ENCODE data around the gene ZBTB1.
A peak's percentile ranks its signal among the peaks of the same experiment; 100 is the strongest.

The ZBTB1 gene, protein sequence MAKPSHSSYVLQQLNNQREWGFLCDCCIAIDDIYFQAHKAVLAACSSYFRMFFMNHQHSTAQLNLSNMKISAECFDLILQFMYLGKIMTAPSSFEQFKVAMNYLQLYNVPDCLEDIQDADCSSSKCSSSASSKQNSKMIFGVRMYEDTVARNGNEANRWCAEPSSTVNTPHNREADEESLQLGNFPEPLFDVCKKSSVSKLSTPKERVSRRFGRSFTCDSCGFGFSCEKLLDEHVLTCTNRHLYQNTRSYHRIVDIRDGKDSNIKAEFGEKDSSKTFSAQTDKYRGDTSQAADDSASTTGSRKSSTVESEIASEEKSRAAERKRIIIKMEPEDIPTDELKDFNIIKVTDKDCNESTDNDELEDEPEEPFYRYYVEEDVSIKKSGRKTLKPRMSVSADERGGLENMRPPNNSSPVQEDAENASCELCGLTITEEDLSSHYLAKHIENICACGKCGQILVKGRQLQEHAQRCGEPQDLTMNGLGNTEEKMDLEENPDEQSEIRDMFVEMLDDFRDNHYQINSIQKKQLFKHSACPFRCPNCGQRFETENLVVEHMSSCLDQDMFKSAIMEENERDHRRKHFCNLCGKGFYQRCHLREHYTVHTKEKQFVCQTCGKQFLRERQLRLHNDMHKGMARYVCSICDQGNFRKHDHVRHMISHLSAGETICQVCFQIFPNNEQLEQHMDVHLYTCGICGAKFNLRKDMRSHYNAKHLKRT

GRCh38 chr14:64504310-64504896, at the start of gene ZBTB1:
Gene ZBTB1, plus strand, starts transcription at chr14:64504770. Its CDS starts 16,735 bp downstream, at chr14:64521505.
- DNase-seq, result peak; percentile 93

DNA sequence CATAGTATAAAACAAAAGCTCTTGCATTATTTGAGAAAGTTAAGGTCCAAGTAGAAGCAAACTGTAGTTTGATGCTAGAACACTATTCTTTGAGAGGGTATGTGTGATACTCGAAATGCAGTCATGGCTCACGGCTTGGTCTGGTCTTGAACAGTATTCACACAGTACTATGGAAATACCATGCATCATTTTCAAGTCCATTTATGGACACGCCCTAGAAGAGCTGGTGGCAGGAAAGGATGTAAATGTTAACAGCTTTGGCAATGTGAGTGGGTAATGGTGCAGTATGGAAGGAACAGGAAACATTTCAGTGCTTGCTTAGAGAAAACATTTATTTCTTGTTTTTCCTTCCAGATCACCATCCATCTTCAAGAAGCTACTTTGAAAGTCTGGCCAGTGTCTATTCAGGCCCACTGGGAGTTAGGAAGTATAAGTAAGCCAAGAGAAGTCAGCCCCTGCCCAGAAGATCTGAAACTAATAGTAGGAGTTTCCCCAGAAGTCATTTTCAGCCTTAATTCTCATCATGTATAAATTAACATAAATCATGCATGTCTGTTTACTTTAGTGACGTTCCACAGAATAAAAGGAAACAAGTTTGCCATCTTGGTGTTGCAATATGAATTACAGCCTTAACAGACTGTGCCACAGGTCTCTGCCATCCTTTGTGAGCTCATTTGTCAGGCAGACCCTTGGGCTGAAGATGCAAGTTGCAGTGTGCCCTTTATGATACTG, 45.0 kb upstream of the ZBTB1 start:
- DNase-seq, result no peak

- no peak for DNase-seq
These were observed 43.3 kb upstream of the ZBTB1 start for GRCh38 chr14:64461221-64461620.

GRCh38 chr14:64463195-64463594, 41.4 kb upstream of the ZBTB1 start:
- no peak for DNase-seq

GRCh38 chr14:64463873-64464272, 40.7 kb upstream of the ZBTB1 start:
- DNase-seq, result no peak

GRCh38 chr14:64464651-64465050, 39.9 kb upstream of the ZBTB1 start:
- no peak for DNase-seq

GRCh38 chr14:64465191-64465822, 39.3 kb upstream of the ZBTB1 start, which contains the start of gene AKAP5:
Gene AKAP5, plus strand, starts transcription at chr14:64465499. Its CDS starts 2,896 bp downstream, at chr14:64468395.
- peak; percentile 77 for DNase-seq

DNA sequence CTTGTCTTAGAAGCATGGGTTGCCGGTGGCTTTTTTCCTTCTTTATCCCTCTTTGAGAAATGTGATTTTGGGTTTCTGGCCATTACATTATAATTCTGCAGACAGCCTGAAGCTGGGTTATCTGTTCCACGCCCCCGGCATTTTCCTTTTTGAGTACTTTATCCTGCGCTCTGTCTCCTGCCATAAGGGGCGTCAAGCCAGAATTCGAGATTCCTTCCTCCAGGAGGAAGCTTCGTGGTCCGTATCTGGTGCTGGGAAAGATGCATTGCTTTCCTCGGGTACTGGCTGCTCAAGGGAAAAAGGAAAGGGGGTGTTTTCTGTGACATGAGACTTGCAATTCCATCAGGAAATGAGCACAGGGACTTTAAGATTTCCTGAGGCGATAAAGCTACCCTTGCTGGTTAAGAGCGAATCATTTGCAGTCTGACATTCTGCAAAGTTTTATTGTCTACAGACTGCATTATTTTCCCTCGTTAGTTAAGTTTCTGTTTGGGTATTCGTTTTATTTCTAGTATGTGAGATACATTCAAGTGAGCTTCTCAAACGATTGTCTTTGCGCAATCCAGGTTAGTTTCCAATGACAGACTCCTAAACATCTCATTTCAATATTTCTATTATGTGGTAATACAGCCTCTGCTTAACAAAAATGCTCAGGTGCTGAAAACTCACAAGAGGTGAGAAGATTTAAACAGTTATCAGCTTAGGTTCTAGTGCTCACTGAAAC, 38.6 kb upstream of the ZBTB1 start:
- no peak for DNase-seq

GRCh38 chr14:64467101-64467500, 37.5 kb upstream of the ZBTB1 start:
- no peak for DNase-seq

DNA sequence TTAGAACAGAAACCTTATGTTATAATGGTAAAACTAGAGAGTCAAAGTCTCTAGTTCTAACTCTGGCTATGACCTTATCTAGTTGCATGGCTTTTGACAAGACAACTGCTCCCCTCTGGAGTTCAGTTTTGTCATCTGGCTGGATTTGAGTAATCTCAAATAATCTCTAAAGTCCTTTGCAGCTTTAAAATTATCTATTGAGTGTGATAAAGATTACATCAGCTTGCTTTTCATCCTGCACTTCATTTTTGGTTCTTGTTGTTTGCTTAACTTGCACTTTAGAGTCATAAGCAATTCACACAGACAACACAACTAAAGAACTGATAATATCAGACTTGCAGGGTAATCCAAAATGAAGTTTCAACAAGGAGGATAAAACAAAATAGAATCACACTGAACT, 37.0 kb upstream of the ZBTB1 start:
- no peak for DNase-seq

DNA sequence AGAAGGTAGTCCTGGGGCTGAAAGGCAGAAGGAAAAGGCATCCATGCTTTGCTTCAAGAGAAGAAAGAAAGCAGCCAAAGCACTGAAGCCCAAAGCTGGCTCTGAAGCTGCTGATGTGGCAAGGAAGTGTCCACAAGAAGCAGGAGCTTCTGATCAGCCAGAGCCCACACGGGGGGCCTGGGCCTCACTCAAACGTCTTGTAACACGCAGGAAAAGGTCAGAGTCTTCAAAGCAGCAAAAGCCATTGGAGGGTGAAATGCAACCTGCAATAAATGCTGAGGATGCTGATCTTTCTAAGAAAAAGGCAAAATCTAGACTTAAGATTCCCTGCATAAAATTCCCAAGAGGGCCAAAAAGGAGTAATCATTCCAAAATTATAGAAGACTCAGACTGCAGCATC, 36.1 kb upstream of the ZBTB1 start:
- DNase-seq, result no peak

- no peak for DNase-seq
These were observed 30.5 kb upstream of the ZBTB1 start for GRCh38 chr14:64474041-64474440.

DNA sequence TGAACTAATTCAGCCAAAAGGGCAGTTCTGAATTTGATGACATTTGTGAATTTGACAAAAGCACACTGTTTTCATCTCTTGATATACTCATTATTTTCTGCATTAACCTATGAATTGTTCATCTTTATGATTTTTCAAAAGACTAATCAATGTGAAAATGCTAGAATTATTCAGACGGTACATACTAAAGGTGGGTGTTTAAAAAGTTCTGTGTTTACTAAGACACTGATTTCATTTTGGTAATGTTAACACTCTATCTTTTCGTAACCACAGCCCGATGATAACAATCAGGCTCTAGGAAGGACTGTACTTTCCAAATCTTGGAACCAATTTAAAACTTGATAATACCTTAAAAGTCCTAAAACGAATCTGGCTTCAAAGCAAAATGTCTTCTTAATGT, 29.9 kb upstream of the ZBTB1 start:
- DNase-seq, result no peak

GRCh38 chr14:64475585-64476273, 28.8 kb upstream of the ZBTB1 start:
- no peak for DNase-seq

DNA sequence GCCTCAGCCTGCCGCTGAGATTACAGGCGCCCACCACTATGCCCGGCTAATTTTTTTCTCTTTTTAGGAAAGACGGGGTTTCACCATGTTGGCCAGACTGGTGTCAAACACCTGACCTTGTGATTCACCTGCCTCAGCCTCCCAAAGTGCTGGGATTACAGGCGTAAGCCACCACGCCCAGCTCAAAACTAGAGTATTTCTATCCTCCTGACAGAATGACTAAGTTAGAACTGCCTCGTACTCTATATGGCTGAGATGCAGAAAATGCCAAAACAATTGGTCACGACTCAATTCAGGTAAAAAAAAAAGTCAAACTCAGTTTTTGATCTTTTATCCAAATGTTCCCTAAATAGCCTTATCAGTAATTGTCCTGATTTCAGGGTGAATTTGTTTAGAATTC, 28.1 kb upstream of the ZBTB1 start:
- DNase-seq, result no peak

DNA sequence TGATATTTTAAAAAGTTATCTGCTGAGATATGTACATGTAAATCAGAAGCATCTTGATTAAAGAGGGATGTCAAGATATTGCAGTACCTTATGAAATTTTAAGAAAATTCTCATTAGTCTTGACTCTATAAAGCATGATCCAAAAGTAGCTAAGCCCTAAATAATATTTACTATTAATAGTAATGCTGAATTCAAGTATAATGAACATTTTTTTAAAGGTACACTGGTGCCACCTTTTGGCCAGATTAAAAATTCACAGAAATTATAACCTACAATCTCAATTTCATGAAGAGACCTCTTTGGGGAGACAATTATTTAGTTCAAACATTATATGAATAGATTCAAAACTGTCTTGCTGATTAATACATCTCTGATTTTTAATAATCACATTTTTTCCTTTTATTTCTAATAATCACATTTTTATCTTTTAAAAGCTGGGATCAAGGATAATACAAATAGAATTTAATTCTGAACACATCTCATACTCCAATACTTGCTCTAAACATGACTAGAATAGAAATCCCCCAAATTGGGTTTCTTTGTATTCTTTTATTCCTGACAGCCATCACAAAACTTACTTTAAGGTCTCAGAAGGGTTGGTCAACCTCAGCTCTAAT, 25.8 kb upstream of the ZBTB1 start:
- DNase-seq, result no peak

DNA sequence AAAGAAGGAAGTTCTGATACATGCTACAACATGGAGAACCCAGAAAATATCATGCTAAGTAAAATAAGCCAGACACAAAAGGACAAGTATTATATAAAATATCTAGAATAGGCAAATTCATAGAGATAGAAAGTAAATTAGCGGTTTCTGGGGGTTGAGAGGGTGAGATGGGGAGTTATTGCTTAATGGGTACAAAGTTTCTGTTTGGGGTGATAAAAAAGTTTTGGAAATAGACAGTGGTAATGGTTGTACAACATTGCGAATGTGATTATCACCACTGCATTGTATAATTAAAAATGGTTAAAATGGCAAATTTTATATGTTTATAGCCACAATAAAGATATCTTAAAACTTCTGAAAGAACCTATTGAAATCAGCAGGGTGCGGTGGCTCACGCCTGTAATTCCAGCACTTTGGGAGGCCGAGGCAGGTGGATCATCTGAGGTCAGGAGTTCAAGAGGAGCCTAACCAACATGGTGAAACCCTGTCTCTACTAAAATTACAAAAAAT, 15.9 kb upstream of the ZBTB1 start:
- DNase-seq, result no peak

DNA sequence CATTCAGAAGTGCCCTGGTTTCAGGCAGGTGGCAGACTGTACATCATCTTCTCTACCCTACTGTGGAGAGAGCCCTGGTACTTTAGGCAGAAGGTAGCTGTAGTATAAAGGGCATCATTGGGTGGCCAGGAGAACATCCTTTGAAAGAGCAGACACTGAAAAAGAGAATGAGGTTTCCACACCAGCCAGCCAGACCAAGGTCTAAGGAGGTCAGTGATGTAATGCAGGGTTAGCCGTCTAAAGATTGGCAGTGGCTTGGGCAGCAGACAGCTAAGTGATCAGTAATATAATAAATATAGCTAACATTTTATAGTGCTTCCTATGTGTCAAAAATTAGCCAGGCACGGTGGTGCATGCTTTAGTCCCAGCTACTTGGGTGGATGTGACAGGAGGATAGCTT, 12.9 kb upstream of the ZBTB1 start:
- DNase-seq, result no peak

- DNase-seq, result no peak
These were observed 11.1 kb upstream of the ZBTB1 start for GRCh38 chr14:64493455-64493854.

DNA sequence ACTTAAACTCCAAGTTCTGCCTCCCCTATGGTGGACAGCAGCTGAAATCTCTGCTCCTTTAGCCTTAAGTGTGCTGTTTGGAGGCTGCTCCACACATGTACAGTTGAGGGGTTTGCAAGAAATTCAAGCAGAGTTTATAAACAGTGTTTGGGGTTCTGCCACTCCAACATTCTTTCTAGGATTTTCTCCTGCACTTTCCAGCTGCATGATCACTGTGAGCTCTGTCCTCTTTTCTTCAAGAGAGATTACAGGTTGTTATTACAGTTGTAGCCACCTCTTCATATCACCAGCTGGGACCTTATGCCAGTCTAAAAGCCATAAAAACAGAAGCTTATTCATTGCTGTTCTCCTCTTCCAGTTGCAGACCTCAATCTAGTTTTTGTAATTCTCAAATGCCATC, 9.3 kb upstream of the ZBTB1 start:
- DNase-seq, result no peak

DNA sequence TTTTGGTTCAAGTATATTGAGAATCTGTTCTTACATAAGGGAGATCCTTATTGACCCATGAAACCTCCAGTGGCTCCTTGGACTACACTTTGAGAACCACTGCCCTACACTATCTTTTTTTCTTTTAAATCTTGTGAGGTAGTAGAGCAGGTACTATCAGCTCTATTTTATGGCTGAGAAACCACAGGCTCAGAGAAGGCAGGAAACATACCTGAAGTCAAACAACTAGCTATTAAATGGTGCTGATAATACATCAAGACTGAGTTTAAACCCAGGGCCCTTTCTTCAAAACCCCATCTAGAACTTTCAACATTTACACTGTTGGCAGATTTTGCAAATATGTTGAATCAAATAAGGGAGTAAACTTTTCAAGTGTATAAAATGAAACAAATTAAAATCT, 7.8 kb upstream of the ZBTB1 start:
- no peak for DNase-seq

Data from left hindlimb (tissue), 1 donor.